NB4 (cell line): ENCODE data around the gene UPF1.

ENCODE experiments used
- POLR2A ChIP-seq: IDR thresholded peaks from 2 replicates; pipeline ENCODE4 v1.6.1; 2011; ENCODE audit warnings: mild to moderate bottlenecking; ENCODE audit not compliant: insufficient read length; ENCODE audit errors: extremely low read depth
- TF ChIP-seq, protein P1 (sequence below): IDR thresholded peaks from one replicate; pipeline ENCODE4 v1.5.1; 2012; ENCODE audit warnings: low read depth, low read length

DNA sequence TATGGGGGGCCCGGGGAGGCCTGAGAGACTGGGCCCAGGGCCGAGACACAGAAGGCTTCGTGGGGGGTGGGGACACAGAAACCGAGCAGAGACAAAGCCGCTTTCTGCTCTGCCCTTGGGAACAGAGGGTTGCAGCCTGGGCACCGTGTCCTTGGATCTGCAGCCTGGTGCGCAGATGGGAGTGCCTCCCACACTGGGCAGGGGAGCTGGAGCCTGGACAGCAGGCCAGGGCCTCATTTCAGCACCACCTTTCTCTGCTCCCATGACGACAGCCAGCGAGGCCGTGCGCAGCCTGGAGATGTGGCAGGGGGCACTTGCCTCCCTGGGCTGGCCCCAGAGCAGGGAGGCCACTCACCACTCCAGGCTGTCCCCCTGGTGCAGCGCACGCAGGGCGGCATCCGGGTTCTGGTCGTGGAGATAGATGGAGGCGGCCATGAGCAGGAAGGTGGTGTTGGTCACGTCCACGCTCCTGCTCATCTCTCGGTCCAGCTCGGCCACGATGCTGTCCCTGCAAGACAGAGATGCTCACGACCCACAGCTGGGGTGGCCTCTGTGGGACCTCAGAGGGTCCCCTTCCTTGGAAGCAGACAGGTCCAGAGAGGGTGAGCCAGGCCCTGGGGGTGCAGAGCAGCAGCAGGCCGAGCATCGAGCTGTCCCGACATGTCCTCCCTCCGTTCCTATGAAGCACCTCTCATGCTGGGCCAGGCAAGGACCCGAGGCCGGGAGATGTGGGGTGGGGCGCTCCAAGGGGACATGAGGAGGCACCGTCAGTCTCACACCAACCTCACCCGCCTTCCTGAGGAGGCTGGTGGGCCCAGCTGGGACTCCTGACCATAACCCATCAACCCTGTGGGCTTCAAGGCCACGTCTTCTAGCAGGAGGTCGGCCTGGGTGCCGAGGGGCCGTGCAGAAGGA, 75.1 kb downstream of the UPF1 start:
- TF ChIP-seq, protein P1, sequence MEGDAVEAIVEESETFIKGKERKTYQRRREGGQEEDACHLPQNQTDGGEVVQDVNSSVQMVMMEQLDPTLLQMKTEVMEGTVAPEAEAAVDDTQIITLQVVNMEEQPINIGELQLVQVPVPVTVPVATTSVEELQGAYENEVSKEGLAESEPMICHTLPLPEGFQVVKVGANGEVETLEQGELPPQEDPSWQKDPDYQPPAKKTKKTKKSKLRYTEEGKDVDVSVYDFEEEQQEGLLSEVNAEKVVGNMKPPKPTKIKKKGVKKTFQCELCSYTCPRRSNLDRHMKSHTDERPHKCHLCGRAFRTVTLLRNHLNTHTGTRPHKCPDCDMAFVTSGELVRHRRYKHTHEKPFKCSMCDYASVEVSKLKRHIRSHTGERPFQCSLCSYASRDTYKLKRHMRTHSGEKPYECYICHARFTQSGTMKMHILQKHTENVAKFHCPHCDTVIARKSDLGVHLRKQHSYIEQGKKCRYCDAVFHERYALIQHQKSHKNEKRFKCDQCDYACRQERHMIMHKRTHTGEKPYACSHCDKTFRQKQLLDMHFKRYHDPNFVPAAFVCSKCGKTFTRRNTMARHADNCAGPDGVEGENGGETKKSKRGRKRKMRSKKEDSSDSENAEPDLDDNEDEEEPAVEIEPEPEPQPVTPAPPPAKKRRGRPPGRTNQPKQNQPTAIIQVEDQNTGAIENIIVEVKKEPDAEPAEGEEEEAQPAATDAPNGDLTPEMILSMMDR: no peak
- no peak for TF ChIP-seq POLR2A
